GM23338 (cell line): ENCODE data around the gene NDUFV1. TPM values are rescaled to one million over a fixed set of nuclear protein-coding genes. Genes with fewer than 3 reads are reported as not detected.

Source experiments
- EZH2 ChIP-seq: fragments of 200-600 bp; sonication (generic); IDR thresholded peaks from one replicate; pipeline ENCODE4 v1.8.0; 2017; ENCODE audit warnings: antibody characterized with exemption, mild to moderate bottlenecking, low read depth; ENCODE audit not compliant: unreplicated experiment
- POLR2AphosphoS5 ChIP-seq: IDR thresholded peaks from 2 replicates; pipeline ENCODE4 v1.6.1; 2016; ENCODE audit warnings: antibody characterized with exemption, low read depth
- ZNF462 ChIP-seq: fragments of 250-450 bp; sonication (Bioruptor Pico); IDR thresholded peaks from 2 replicates; pipeline ENCODE4 v1.5.0; 2020; ENCODE audit warnings: mild to moderate bottlenecking, moderate library complexity
- polyA plus RNA-seq: library from polyadenylated mRNA; unstranded; fragments of >200 nt; fragmentation: Nextera tagmentation; extraction: Ambion mirVana; gene quantifications from 2 replicates; pipeline ENCODE4 v1.2.1, GENCODE V29; 2016
- total RNA-seq: library from RNA; depleted of rRNA; stranded (reverse); fragments of >200 nt; shearing (Covaris generic); gene quantifications from 2 replicates; pipeline ENCODE4 v1.2.3, GENCODE V29; 2014
- TF ChIP-seq, protein P1 (sequence below): IDR thresholded peaks from one replicate; pipeline ENCODE4 v1.6.1; 2018; ENCODE audit warnings: antibody characterized with exemption; ENCODE audit not compliant: unreplicated experiment
- TF ChIP-seq, protein P2 (sequence below): IDR thresholded peaks from 2 replicates; pipeline ENCODE4 v1.6.1; 2016; ENCODE audit warnings: antibody characterized with exemption

Gene NDUFV1
- total and polyA plus RNA-seq, 2 experiments from 2014 or later, result 104 to 241 TPM

GRCh38 chr11:67642173-67643120, 35.7 kb downstream of the NDUFV1 start (continued):
- TF ChIP-seq ZNF462 (CRISPR knock-in tag) (no peak), POLR2AphosphoS5 (no peak), EZH2 (no peak)
- TF ChIP-seq, protein P1, sequence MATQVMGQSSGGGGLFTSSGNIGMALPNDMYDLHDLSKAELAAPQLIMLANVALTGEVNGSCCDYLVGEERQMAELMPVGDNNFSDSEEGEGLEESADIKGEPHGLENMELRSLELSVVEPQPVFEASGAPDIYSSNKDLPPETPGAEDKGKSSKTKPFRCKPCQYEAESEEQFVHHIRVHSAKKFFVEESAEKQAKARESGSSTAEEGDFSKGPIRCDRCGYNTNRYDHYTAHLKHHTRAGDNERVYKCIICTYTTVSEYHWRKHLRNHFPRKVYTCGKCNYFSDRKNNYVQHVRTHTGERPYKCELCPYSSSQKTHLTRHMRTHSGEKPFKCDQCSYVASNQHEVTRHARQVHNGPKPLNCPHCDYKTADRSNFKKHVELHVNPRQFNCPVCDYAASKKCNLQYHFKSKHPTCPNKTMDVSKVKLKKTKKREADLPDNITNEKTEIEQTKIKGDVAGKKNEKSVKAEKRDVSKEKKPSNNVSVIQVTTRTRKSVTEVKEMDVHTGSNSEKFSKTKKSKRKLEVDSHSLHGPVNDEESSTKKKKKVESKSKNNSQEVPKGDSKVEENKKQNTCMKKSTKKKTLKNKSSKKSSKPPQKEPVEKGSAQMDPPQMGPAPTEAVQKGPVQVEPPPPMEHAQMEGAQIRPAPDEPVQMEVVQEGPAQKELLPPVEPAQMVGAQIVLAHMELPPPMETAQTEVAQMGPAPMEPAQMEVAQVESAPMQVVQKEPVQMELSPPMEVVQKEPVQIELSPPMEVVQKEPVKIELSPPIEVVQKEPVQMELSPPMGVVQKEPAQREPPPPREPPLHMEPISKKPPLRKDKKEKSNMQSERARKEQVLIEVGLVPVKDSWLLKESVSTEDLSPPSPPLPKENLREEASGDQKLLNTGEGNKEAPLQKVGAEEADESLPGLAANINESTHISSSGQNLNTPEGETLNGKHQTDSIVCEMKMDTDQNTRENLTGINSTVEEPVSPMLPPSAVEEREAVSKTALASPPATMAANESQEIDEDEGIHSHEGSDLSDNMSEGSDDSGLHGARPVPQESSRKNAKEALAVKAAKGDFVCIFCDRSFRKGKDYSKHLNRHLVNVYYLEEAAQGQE, result no peak
- TF ChIP-seq, protein P2, sequence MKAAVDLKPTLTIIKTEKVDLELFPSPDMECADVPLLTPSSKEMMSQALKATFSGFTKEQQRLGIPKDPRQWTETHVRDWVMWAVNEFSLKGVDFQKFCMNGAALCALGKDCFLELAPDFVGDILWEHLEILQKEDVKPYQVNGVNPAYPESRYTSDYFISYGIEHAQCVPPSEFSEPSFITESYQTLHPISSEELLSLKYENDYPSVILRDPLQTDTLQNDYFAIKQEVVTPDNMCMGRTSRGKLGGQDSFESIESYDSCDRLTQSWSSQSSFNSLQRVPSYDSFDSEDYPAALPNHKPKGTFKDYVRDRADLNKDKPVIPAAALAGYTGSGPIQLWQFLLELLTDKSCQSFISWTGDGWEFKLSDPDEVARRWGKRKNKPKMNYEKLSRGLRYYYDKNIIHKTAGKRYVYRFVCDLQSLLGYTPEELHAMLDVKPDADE, result no peak
